HG03097 (cell line): ENCODE results near the gene ADD3.

ENCODE experiments used
- ATAC-seq: cut with Tn5 transposase; IDR thresholded peaks from one replicate; pipeline ENCODE4 v1.9.1; 2021; ENCODE audit not compliant: unreplicated experiment, low FRiP score

ADD3 gene

GRCh38 chr10:110141871-110142635 is 134.3 kb downstream of the ADD3 start:
- ATAC-seq, result no peak

GRCh38 chr10:110142965-110143364 is 135.2 kb downstream of the ADD3 start:
- ATAC-seq, result no peak

GRCh38 chr10:110144507-110144906 is 136.7 kb downstream of the ADD3 start:
- ATAC-seq, result no peak

- no peak for ATAC-seq
Observed at GRCh38 chr10:110147961-110148360, 140.2 kb downstream of the ADD3 start.

GRCh38 chr10:110149259-110149658 is 141.5 kb downstream of the ADD3 start:
- no peak for ATAC-seq

- no peak for ATAC-seq
Observed at GRCh38 chr10:110150046-110150445, 142.3 kb downstream of the ADD3 start.

GRCh38 chr10:110150981-110151380 is 143.2 kb downstream of the ADD3 start:
- ATAC-seq, result no peak

GRCh38 chr10:110151467-110151866 is 143.7 kb downstream of the ADD3 start:
- no peak for ATAC-seq

- ATAC-seq, result no peak
Observed at GRCh38 chr10:110151971-110152370, 144.2 kb downstream of the ADD3 start.

- ATAC-seq, result no peak
Observed at GRCh38 chr10:110153396-110153795, 145.6 kb downstream of the ADD3 start.

- no peak for ATAC-seq
Observed at GRCh38 chr10:110156046-110156445, 148.3 kb downstream of the ADD3 start.

GRCh38 chr10:110158051-110159005 is 150.5 kb downstream of the ADD3 start:
- ATAC-seq, result no peak

- ATAC-seq, result no peak
Observed at GRCh38 chr10:110160081-110160480, 152.3 kb downstream of the ADD3 start.

- no peak for ATAC-seq
Observed at GRCh38 chr10:110160522-110160921, 152.7 kb downstream of the ADD3 start.

GRCh38 chr10:110162741-110163145 is 155.0 kb downstream of the ADD3 start:
- no peak for ATAC-seq

- no peak for ATAC-seq
Observed at GRCh38 chr10:110163192-110163773, 155.5 kb downstream of the ADD3 start.

- ATAC-seq, result no peak
Observed at GRCh38 chr10:110163841-110164240, 156.1 kb downstream of the ADD3 start.

- ATAC-seq, result no peak
Observed at GRCh38 chr10:110165239-110165638, 157.5 kb downstream of the ADD3 start.

- ATAC-seq, result no peak
Observed at GRCh38 chr10:110167149-110167548, 159.4 kb downstream of the ADD3 start.

GRCh38 chr10:110168601-110169481 is 161.1 kb downstream of the ADD3 start:
- ATAC-seq, result no peak
